Breast epithelium (tissue), 3 donors: Measurements from ENCODE around the gene LRRC74A.

Experiments
- CTCF ChIP-seq, 3 donors: fragments of 450-650 bp; IDR thresholded peaks; one replicate each; pipeline ENCODE4 v1.5.1; 2016 to 2017; ENCODE audit warnings: antibody characterized with exemption in 3 of 3, mild to moderate bottlenecking in 3 of 3, moderate library complexity in 3 of 3
- POLR2A ChIP-seq: fragments of 450-650 bp; IDR thresholded peaks from one replicate; pipeline ENCODE4 v1.6.1; 2016; ENCODE audit warnings: antibody characterized with exemption, mild to moderate bottlenecking, moderate library complexity

GRCh38 chr14:76877871-76878270 lies 51.7 kb downstream of the LRRC74A start:
- TF ChIP-seq CTCF (IDR thresholded peaks at IDR 0.05) (no peak), POLR2A (no peak)
